Measurements from ENCODE around the gene SPACA6.

SPACA6 gene

DNA sequence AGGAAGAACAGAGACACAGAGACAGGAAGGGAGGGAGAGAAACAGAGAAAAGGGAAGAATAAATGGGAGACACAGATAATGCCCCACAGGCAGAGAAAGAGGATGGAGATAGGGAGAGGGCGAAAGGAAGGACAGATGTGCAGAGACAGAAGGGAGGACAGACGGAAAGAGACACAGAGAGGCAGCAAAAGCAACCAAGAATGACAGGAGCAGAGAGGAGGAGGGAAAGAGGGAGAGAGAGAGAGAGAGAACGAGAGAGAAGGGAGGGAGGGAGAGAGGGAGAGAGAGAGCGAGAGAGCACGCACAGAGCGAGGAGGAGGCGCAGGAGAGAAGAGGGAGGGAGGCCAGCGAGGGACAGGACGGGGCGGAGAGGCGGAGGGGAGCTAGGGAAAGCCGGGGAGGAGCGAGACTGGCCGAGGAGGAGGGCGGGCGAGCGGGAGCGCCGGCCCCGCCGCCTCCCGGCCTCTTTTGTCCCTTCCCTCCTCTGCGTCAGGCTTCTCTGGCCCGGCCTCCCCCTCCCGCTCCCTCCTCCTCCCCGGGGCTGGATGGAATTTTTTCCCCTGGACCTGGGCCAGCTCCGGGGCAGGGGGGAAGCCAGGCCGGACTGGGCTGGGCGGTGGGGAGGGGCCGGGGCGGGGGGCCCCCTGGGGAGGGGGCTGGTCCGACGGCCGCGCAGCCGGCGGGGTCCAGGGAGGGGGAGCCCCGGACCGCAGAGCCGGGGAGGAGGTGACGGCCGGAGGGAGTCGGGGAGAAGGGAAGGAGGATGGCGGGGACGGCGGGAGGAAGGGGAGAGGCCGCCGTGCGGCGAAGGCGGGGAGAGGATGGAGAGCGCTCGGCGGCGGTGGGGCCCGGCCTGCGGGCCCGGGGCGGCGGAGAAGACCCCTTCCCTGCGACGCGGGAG is 4.2 kb upstream of the SPACA6 start:
- DNase-seq, result peak; percentile 61 to 97 (median 90)

- DNase-seq, result peak in 11 of 14 donors; percentile 31 to 76 (median 57)
These were observed 3.2 kb upstream of the SPACA6 start for GRCh38 chr19:51689751-51690453.

DNA sequence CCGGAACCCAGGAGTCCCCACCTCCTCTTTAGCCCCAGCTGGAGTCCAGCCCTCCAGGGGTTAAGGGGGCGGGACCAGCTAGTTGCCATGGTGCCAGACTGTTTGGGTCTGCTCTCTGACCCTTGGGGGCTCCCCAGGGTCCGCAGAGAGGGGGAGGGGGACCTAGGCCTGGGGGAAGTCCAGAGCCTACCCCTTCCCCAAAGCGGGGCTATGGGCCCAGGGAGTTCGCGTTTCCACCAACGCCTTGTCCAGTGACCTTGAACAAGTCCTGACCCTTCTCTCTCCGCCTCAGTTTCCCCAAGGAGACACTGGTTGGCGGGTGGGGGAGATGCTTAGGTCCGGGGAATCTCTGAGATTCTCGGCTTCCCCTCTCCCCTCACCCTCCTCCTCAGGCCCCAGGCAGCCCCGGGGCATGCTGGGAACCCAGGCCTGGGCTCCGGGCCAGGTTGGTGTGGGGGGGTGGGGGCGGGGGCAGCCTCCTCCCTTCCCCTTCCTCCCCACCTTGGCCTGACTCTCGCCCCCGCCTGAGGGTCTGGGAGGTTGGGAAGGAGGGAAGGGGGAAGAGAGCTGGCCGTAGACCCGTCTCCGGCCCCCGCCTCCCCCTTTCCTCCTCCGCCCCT is 2.6 kb upstream of the SPACA6 start:
- DNase-seq, result peak in 13 of 14 donors; percentile 56 to 88 (median 70)

DNA sequence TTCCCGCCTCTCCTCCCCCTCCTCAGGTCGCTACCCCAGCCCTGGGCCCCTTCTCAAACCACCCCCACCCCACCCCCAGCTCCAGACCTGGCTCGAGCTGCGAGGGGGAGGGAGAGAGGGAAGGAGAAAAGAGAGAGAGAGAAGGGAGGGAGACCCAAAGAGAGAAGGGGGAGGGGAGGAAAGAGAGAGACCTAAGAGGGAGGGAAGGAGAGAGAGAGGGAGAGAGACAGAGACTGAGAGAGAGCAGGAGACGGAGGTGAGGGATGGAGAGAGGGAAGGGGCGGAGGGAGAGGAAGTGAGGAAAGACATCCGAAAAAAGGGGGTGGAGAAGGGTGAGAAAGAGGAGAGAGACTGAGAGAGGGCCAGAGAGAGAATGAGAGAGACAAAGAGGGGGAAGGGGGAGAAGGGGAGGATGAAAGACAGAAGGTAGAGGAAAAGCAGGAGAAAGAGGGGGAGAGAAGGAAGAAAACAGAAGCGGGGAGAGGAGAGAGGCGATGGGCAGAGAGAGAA is 2.0 kb upstream of the SPACA6 start:
- DNase-seq, result peak in 2 of 14 donors; percentile 56 to 62

GRCh38 chr19:51691584-51692428 is 1.3 kb upstream of the SPACA6 start:
- DNase-seq, result peak in 1 of 14 donors; percentile 35

DNA sequence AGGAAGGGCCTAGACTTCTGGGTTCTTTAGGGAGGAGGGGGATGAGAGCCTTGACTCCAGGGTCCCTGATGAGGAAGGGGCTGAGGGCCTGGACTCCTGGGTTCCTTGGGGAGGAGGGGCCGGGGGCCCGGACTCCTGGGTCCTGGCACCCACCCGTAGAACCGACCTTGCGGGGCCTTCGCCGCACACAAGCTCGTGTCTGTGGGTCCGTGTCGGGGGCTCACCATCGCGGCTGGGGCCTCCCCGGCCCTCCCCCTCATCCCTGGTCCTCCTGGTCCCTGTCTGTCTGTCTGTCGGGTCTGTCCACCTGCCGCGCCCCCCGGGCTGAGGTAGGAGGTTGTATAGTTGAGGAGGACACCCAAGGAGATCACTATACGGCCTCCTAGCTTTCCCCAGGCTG is 662 bp upstream of the SPACA6 start:
- DNase-seq, result no peak

- no peak for DNase-seq
These were observed 689 bp downstream of the SPACA6 start for GRCh38 chr19:51693819-51694218.

GRCh38 chr19:51694318-51695085 is 1.4 kb downstream of the SPACA6 start:
- DNase-seq, result no peak

DNA sequence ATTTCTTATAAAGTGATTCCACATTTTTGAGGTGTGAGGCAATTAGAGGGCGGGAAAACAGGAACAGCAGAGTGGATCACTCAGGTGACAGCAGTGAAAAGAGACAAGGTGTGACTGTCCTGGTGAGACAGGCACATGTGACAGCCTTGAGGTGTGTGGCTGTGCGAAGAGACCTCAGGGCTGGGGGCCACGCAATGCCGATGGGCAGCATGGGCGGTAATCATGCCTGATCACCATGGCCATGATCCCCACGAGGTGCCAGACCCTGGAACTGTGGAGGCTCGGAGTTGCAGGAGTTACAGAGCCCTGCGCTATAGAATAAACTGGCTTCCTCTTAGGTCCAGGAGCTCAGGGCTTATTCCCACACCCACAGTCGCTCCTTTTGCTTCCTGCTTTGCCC is 2.0 kb downstream of the SPACA6 start:
- DNase-seq, result no peak

- no peak for DNase-seq
These were observed 2.7 kb downstream of the SPACA6 start for GRCh38 chr19:51695702-51696315.

DNA sequence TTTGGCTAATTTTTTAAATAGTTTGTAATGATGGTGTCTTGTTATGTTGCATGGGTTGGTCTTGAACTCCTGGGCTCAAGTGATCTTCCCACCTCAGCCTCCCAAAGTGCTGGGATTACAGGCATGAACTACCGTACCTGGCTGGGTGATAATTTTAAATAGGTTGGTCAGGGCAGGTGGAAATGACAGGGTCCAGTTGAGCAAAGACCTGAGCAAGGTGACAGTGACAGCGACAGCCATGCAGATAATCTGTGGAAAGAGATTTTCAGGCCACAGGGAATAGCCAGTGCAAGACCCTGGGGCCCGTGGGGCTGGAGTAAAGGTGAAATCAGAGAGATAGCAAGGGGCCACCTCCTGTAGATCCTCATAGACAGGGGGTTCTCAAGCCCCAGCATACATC is 3.5 kb downstream of the SPACA6 start:
- no peak for DNase-seq

DNA sequence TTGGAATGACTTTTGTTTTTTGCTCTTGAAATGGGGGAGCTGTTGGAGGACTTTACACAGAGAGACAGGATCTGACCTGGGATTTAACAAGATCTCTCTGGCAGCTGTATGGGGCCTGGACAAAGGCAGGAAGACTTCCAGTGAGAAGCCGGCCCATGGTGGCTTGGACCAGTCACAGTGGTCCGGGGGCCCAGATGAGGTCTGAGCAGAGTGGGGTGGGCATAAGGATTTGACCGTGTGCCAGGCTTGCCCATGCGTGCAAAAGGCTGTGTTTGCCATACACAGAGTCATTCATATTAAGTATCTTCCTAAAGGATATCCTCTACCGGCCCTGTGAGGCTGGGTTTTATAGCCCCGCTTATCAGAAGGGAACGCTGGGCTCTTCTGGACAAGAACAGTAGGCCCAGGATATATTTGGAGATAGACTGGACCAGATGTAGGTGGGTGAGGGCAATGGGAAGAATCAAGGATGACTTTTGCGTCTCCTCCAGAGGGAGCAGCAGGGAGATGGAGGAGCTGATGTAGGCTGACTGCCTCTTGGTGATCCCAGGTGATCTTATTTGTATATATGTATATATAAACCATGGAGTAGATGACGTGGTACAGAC is 4.1 kb downstream of the SPACA6 start:
- DNase-seq, result no peak

GRCh38 chr19:51698296-51698695 is 5.2 kb downstream of the SPACA6 start:
- DNase-seq, result no peak

GRCh38 chr19:51699170-51699569 is 6.0 kb downstream of the SPACA6 start:
- DNase-seq, result no peak

DNA sequence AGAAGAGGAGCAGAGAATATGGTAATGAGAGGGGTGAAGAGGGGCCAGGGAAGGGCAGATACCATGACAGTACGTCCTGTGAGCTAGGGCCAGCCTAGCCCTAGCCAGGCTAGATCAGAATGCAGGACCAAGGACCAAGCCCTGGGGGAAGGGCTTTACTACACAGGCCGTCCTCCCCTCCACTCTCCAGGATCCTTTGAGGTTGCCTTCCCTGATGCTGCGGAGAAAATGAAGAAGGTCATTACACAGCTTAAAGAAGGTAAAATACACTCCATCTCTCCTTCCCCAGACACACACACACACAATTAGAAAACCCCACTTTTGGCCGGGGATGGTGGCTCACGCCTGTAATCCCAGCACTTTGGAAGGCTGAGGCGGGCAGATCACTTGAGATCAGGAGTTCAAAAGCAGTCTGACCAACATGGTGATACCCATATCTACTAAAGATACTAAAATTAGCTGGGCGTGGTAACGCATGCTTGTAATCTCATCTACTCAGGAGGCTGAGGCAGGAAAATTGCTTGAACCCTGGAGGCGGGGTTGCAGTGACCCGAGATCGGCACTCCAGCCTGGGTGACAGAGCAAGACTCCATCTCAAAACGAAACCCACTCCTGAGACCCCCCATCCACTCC is 8.5 kb downstream of the SPACA6 start:
- DNase-seq, result no peak

- DNase-seq, result peak in 8 of 14 donors; percentile 9 to 48 (median 31)
These were observed 9.1 kb downstream of the SPACA6 start for GRCh38 chr19:51702103-51702824.

GRCh38 chr19:51702825-51703574 is 9.9 kb downstream of the SPACA6 start:
- peak in 3 of 14 donors; percentile 27 to 49 (median 27) for DNase-seq
